ENCODE results near the gene DHX58.

GRCh38 chr17:42106009-42106408 is 6.5 kb downstream of the DHX58 start:
- TF ChIP-seq POLR2A (IDR thresholded peaks at IDR 0.05; ENCODE audit: low read depth, low read length) (no peak), CTCF (conservative IDR thresholded peaks at IDR 0.05; ENCODE audit: low read depth, low read length) (no peak), BHLHE40 (IDR thresholded peaks at IDR 0.05; ENCODE audit: low read depth, low read length) (no peak), CEBPB (IDR thresholded peaks at IDR 0.05; ENCODE audit: low read depth, low read length) (no peak), SMC3 (IDR thresholded peaks at IDR 0.05; ENCODE audit: low read depth, low read length) (no peak), RCOR1 (IDR thresholded peaks at IDR 0.05; ENCODE audit: insufficient replicate concordance, low read length) (no peak), MXI1 (IDR thresholded peaks at IDR 0.05; ENCODE audit: borderline replicate concordance, low read depth, low read length) (no peak), NFE2L2 (IDR thresholded peaks at IDR 0.05; ENCODE audit: low read depth, low read length) (no peak), USF2 (IDR thresholded peaks at IDR 0.05; ENCODE audit: low read depth, low read length) (no peak), CHD1 (IDR thresholded peaks at IDR 0.05; ENCODE audit: low read depth, low read length) (no peak), RAD21 (IDR thresholded peaks at IDR 0.05; ENCODE audit: low read length) (no peak), FOS (IDR thresholded peaks at IDR 0.05; ENCODE audit: low read depth, low read length) (no peak)
